GM23248 (cell line): ENCODE data around the gene F10. TPM values are rescaled to one million over a fixed set of nuclear protein-coding genes. Genes with fewer than 3 reads are reported as not detected.

Experiments used
- DNase-seq: peaks from one replicate; pipeline ENCODE4 v3.0.0-alpha.2; 2015
- H2AFZ ChIP-seq: fragments of 200-600 bp; sonication (generic); 2 replicates; pipeline ENCODE4 v1.6.1; 2016; ENCODE audit warnings: antibody characterized with exemption
- H3F3A ChIP-seq: fragments of 200-600 bp; sonication (generic); 2 replicates; pipeline ENCODE4 v1.6.1; 2016; ENCODE audit warnings: mild to moderate bottlenecking, antibody characterized with exemption, mixed run types; ENCODE audit not compliant: insufficient read depth
- H3K27ac ChIP-seq: fragments of 200-600 bp; sonication (generic); 2 replicates; pipeline ENCODE4 v1.5.1; 2016; ENCODE audit warnings: mild to moderate bottlenecking
- H3K27me3 ChIP-seq: fragments of 200-600 bp; sonication (generic); replicated peaks from 2 replicates; pipeline ENCODE4 v1.6.1; 2016; ENCODE audit warnings: mild to moderate bottlenecking; ENCODE audit not compliant: insufficient read depth
- H3K36me3 ChIP-seq: fragments of 200-600 bp; sonication (generic); 2 replicates; pipeline ENCODE4 v1.6.1; 2016; ENCODE audit warnings: low read depth, mild to moderate bottlenecking
- H3K4me1 ChIP-seq: fragments of 200-600 bp; sonication (generic); 2 replicates; pipeline ENCODE4 v1.6.1; 2016; ENCODE audit warnings: mild to moderate bottlenecking; ENCODE audit not compliant: insufficient read depth
- H3K4me2 ChIP-seq: fragments of 200-600 bp; sonication (generic); one replicate; pipeline ENCODE4 v1.6.1; 2016; ENCODE audit warnings: mild to moderate bottlenecking; ENCODE audit not compliant: unreplicated experiment
- H3K4me3 ChIP-seq: fragments of 200-600 bp; sonication (generic); 2 replicates; pipeline ENCODE4 v1.5.1; 2016; ENCODE audit warnings: mild to moderate bottlenecking
- H3K79me2 ChIP-seq: fragments of 200-600 bp; sonication (generic); 2 replicates; pipeline ENCODE4 v1.6.1; 2016; ENCODE audit warnings: mild to moderate bottlenecking; ENCODE audit not compliant: insufficient read depth
- H3K9ac ChIP-seq: fragments of 200-600 bp; sonication (generic); 2 replicates; pipeline ENCODE4 v1.6.1; 2016; ENCODE audit warnings: mild to moderate bottlenecking
- H3K9me2 ChIP-seq: fragments of 200-600 bp; sonication (generic); 2 replicates; pipeline ENCODE4 v1.6.1; 2016; ENCODE audit warnings: mixed run types, mild to moderate bottlenecking, moderate library complexity; ENCODE audit not compliant: insufficient read depth
- H3K9me3 ChIP-seq: fragments of 200-600 bp; sonication (generic); one replicate; pipeline ENCODE4 v1.6.1; 2017; ENCODE audit warnings: low read depth
- H4K20me1 ChIP-seq: fragments of 200-600 bp; sonication (generic); 2 replicates; pipeline ENCODE4 v1.6.0; 2016; ENCODE audit not compliant: insufficient read depth
- EZH2 ChIP-seq: fragments of 200-600 bp; sonication (generic); IDR thresholded peaks from 2 replicates; pipeline ENCODE4 v1.6.1; 2018; ENCODE audit warnings: antibody characterized with exemption, mild to moderate bottlenecking; ENCODE audit not compliant: insufficient read depth, poor library complexity, severe bottlenecking
- EZH2phosphoT487 ChIP-seq: fragments of 200-600 bp; sonication (generic); IDR thresholded peaks from 2 replicates; pipeline ENCODE4 v1.6.1; 2018; ENCODE audit warnings: antibody characterized with exemption, moderate library complexity, mild to moderate bottlenecking, low read depth; ENCODE audit not compliant: insufficient read depth
- WGBS, 2 experiments: methylation state at CpG; one replicate each; pipeline ENCODE4 v1.1.6; 2015 to 2017; ENCODE audit warnings: low lambda C conversion rate in 2 of 2, low coverage in 1 of 2; ENCODE audit errors: missing lambda C conversion rate in 2 of 2; 5-methylcytosine and 5-hydroxymethylcytosine counted together
- in situ Hi-C: fragments of 300-500 bp; cut with MboI; formaldehyde crosslinking; loops from 2 replicates; pipeline ENCODE4 v1.15.0; 2020
- polyA plus RNA-seq: library from polyadenylated mRNA; unstranded; fragments of >200 nt; fragmentation: Nextera tagmentation; extraction: Ambion mirVana; gene quantifications from 2 replicates; pipeline ENCODE4 v1.2.1, GENCODE V29; 2016
- total RNA-seq: library from RNA; depleted of rRNA; stranded (reverse); fragments of >200 nt; shearing (Covaris generic); gene quantifications from 2 replicates; pipeline ENCODE4 v1.2.3, GENCODE V29; 2014

Gene F10
- total and polyA plus RNA-seq, 2 experiments from 2014 or later: 7.8 to 9.1 TPM

- Histone ChIP-seq H4K20me1 (no peaks in the 10 kb centered on the region), H3K4me1 (peaks cover 19% of the 10 kb centered on the region), H3F3A (peaks cover 12% of the 10 kb centered on the region), H3K36me3 (peaks cover 64% of the 10 kb centered on the region), H3K9me2 (no peaks in the 10 kb centered on the region), H3K4me2 (no peak overlapping the region), H3K9me3 (no peaks in the 10 kb centered on the region), H3K27me3 (no peaks in the 10 kb centered on the region), H3K27ac (peak overlapping the region; percentile 76), H3K79me2 (peaks cover 29% of the 10 kb centered on the region), H2AFZ (no peak overlapping the region), H3K4me3 (no peak overlapping the region), H3K9ac (no peak overlapping the region; the same call in 1 of the 2 replicates)
- in situ Hi-C loops: no loop called here
- 90 to 95% methylated on average over 28 of the region's 28 CpGs for WGBS, 2 experiments
- TF ChIP-seq EZH2phosphoT487: no peak
- TF ChIP-seq EZH2: no peak
- no peak for DNase-seq
Measured at GRCh38 chr13:113179374-113180230, 57.0 kb downstream of the F10 start.

- no peak for TF ChIP-seq EZH2phosphoT487
- no peak for TF ChIP-seq EZH2
- Histone ChIP-seq H3K9me3 (no peaks in the 10 kb centered on the region), H3K36me3 (peaks cover 53% of the 10 kb centered on the region), H3K4me2 (no peak overlapping the region), H3K79me2 (peaks cover 54% of the 10 kb centered on the region), H3K4me1 (peaks cover 25% of the 10 kb centered on the region), H3K4me3 (no peak overlapping the region), H2AFZ (no peak overlapping the region), H3K9ac (no peak overlapping the region), H4K20me1 (no peaks in the 10 kb centered on the region), H3F3A (peaks cover 18% of the 10 kb centered on the region), H3K9me2 (no peaks in the 10 kb centered on the region), H3K27ac (no peak overlapping the region), H3K27me3 (no peaks in the 10 kb centered on the region)
- no peak for DNase-seq
- WGBS, 2 experiments: 94 to 95% methylated on average over 4 of the region's 4 CpGs
- in situ Hi-C loops: no loop called here
Measured at GRCh38 chr13:113182046-113182445, 59.4 kb downstream of the F10 start.

GRCh38 chr13:113183450-113184129 is 61.0 kb downstream of the F10 start:
- Histone ChIP-seq H3K9me2 (no peaks in the 10 kb centered on the region), H3K4me3 (no peak overlapping the region), H3K4me1 (peaks cover 25% of the 10 kb centered on the region), H3K27me3 (no peaks in the 10 kb centered on the region), H4K20me1 (no peaks in the 10 kb centered on the region), H3K4me2 (no peak overlapping the region), H3K36me3 (peaks cover 47% of the 10 kb centered on the region), H3K27ac (no peak overlapping the region), H3K9ac (no peak overlapping the region), H3F3A (peaks cover 24% of the 10 kb centered on the region), H3K79me2 (peaks cover 59% of the 10 kb centered on the region), H3K9me3 (no peaks in the 10 kb centered on the region), H2AFZ (no peak overlapping the region)
- in situ Hi-C loops: no loop called here
- 92 to 93% methylated on average over 14 of the region's 14 CpGs for WGBS, 2 experiments
- no peak for DNase-seq
- TF ChIP-seq EZH2phosphoT487 (no peak), EZH2 (no peak)

- Histone ChIP-seq H3K9me3 (no peaks in the 10 kb centered on the region), H3K79me2 (peaks cover 71% of the 10 kb centered on the region), H4K20me1 (no peaks in the 10 kb centered on the region), H3K4me3 (no peak overlapping the region), H2AFZ (no peak overlapping the region), H3F3A (peaks cover 16% of the 10 kb centered on the region), H3K9ac (no peak overlapping the region), H3K27ac (no peak overlapping the region), H3K36me3 (peaks cover 43% of the 10 kb centered on the region), H3K4me1 (peaks cover 19% of the 10 kb centered on the region), H3K27me3 (no peaks in the 10 kb centered on the region), H3K9me2 (no peaks in the 10 kb centered on the region), H3K4me2 (no peak overlapping the region)
- TF ChIP-seq EZH2phosphoT487: no peak
- no peak for TF ChIP-seq EZH2
- DNase-seq: no peak
- WGBS, 2 experiments: 89 to 92% methylated on average over 18 to 22 of the region's 22 CpGs
- in situ Hi-C loops: no loop called here
Measured at GRCh38 chr13:113184568-113185440, 62.2 kb downstream of the F10 start.
